GM21515 (cell line): ENCODE measurements around the gene CXCL5.
"Not testable (repeated sequence)": the region's sequence is repeated elsewhere in the genome, so short reads cannot be mapped to it uniquely, and the experiment has no call there.

Source experiments
- ATAC-seq: cut with Tn5 transposase; IDR thresholded peaks from one replicate; pipeline ENCODE4 v1.9.1; 2021; ENCODE audit not compliant: unreplicated experiment

The CXCL5 gene

GRCh38 chr4:74015126-74015780 lies 16.8 kb upstream of the CXCL5 start:
- no peak for ATAC-seq

- ATAC-seq = no peak
Measured at GRCh38 chr4:74014332-74014731, 15.9 kb upstream of the CXCL5 start.

GRCh38 chr4:74013264-74013663 lies 14.8 kb upstream of the CXCL5 start:
- ATAC-seq = no peak

- no peak for ATAC-seq
Measured at GRCh38 chr4:74012130-74012529, 13.7 kb upstream of the CXCL5 start.

GRCh38 chr4:74009307-74009706 lies 10.8 kb upstream of the CXCL5 start:
- no peak for ATAC-seq

- ATAC-seq = no peak
Measured at GRCh38 chr4:74006009-74006476, 7.6 kb upstream of the CXCL5 start.

- no peak for ATAC-seq
Measured at GRCh38 chr4:74005528-74005927, 7.1 kb upstream of the CXCL5 start.

- no peak for ATAC-seq
Measured at GRCh38 chr4:74004668-74005067, 6.2 kb upstream of the CXCL5 start.

- no peak for ATAC-seq
Measured at GRCh38 chr4:74000301-74000700, 1.8 kb upstream of the CXCL5 start.

GRCh38 chr4:73992050-73992449 lies 6.4 kb downstream of the CXCL5 start:
- no peak for ATAC-seq

GRCh38 chr4:73991742-73992000 lies 6.8 kb downstream of the CXCL5 start:
- ATAC-seq = no peak

GRCh38 chr4:73990988-73991741 lies 7.3 kb downstream of the CXCL5 start:
- no peak for ATAC-seq

GRCh38 chr4:73989928-73990327 lies 8.5 kb downstream of the CXCL5 start:
- no peak for ATAC-seq

- no peak for ATAC-seq
Measured at GRCh38 chr4:73989031-73989430, 9.4 kb downstream of the CXCL5 start.

- no peak for ATAC-seq
Measured at GRCh38 chr4:73988061-73988460, 10.4 kb downstream of the CXCL5 start, which contains the start of gene PPBP. TSS of gene PPBP (minus strand) at chr4:73988190. CDS start at chr4:73988103, 87 bp downstream.

GRCh38 chr4:73985528-73985852 lies 13.0 kb downstream of the CXCL5 start:
- no peak for ATAC-seq

- ATAC-seq = no peak
Measured at GRCh38 chr4:73984736-73985527, 13.5 kb downstream of the CXCL5 start.

- ATAC-seq = not testable (repeated sequence)
Measured at GRCh38 chr4:73981175-73981574, 17.3 kb downstream of the CXCL5 start.

GRCh38 chr4:73979407-73979957 lies 19.0 kb downstream of the CXCL5 start:
- ATAC-seq = no peak

GRCh38 chr4:73978886-73979285 lies 19.6 kb downstream of the CXCL5 start:
- no peak for ATAC-seq

GRCh38 chr4:73976716-73977115 lies 21.8 kb downstream of the CXCL5 start:
- ATAC-seq = no peak

- no peak for ATAC-seq
Measured at GRCh38 chr4:73976217-73976616, 22.3 kb downstream of the CXCL5 start.
